NCI-H1417 (cell line): ENCODE results near the gene TPSAB1.
"Not testable (repeated sequence)": the region's sequence is repeated elsewhere in the genome, so short reads cannot be mapped to it uniquely, and the experiment has no call there.

Experiments used
- DNase-seq, 3 experiments: peaks; one replicate each; lab custom pipeline; 2025; lab: John Stamatoyannopoulos, UW

The TPSAB1 gene

GRCh38 chr16:1223355-1224214 is 16.9 kb upstream of the TPSAB1 start:
- no peak for DNase-seq

GRCh38 chr16:1224558-1224957 is 15.9 kb upstream of the TPSAB1 start:
- no peak for DNase-seq

GRCh38 chr16:1225051-1225451 is 15.5 kb upstream of the TPSAB1 start, which contains the start of gene TPSG1:
TPSG1 (minus strand) TSS chr16:1225268; CDS start chr16:1225252, 16 bp downstream.
- DNase-seq, result no peak

GRCh38 chr16:1225728-1226311 is 14.7 kb upstream of the TPSAB1 start:
- DNase-seq, result not testable (repeated sequence)

GRCh38 chr16:1226692-1227091 is 13.8 kb upstream of the TPSAB1 start:
- DNase-seq, result peak in 1 of 3 experiments; percentile 18

- not testable (repeated sequence) for DNase-seq
These were observed 12.3 kb upstream of the TPSAB1 start for GRCh38 chr16:1228227-1228626.

GRCh38 chr16:1229476-1229875 is 11.0 kb upstream of the TPSAB1 start:
- not testable (repeated sequence) for DNase-seq

GRCh38 chr16:1230084-1230470 is 10.4 kb upstream of the TPSAB1 start, which contains the start of gene TPSB2:
TPSB2 (minus strand) TSS chr16:1230184; CDS start chr16:1229951, 233 bp downstream.
- DNase-seq, result not testable (repeated sequence)

- DNase-seq, result not testable (repeated sequence)
These were observed 9.9 kb upstream of the TPSAB1 start for GRCh38 chr16:1230471-1231212.

GRCh38 chr16:1231301-1231700 is 9.2 kb upstream of the TPSAB1 start:
- not testable (repeated sequence) for DNase-seq

GRCh38 chr16:1232049-1232748 is 8.3 kb upstream of the TPSAB1 start:
- DNase-seq, result not testable (repeated sequence)

GRCh38 chr16:1236659-1237058 is 3.8 kb upstream of the TPSAB1 start:
- DNase-seq, result not testable (repeated sequence)

GRCh38 chr16:1237990-1238389 is 2.5 kb upstream of the TPSAB1 start:
- DNase-seq, result no peak

GRCh38 chr16:1238909-1239308 is 1.6 kb upstream of the TPSAB1 start:
- not testable (repeated sequence) for DNase-seq

GRCh38 chr16:1239575-1239974 is 930 bp upstream of the TPSAB1 start:
- DNase-seq, result not testable (repeated sequence)

- DNase-seq, result not testable (repeated sequence)
These were observed 576 bp downstream of the TPSAB1 start for GRCh38 chr16:1241081-1241480.

GRCh38 chr16:1243363-1243762 is 2.9 kb downstream of the TPSAB1 start:
- not testable (repeated sequence) for DNase-seq

GRCh38 chr16:1243907-1244850 is 3.7 kb downstream of the TPSAB1 start:
- DNase-seq, result not testable (repeated sequence)

- no peak for DNase-seq
These were observed 4.4 kb downstream of the TPSAB1 start for GRCh38 chr16:1244881-1245280.

- DNase-seq, result no peak
These were observed 5.0 kb downstream of the TPSAB1 start for GRCh38 chr16:1245452-1246020.
